Activated CD4-positive, alpha-beta T cell treated with anti-CD3 and anti-CD28 coated beads, Interleukin-2, amount 50 U/mL, for 16 hours (primary cell): Measurements from ENCODE around the gene HLA-F.

ENCODE experiments used
- DNase-seq: peaks from one replicate; pipeline ENCODE4 v3.0.0-alpha.2; 2020

HLA-F gene

DNA sequence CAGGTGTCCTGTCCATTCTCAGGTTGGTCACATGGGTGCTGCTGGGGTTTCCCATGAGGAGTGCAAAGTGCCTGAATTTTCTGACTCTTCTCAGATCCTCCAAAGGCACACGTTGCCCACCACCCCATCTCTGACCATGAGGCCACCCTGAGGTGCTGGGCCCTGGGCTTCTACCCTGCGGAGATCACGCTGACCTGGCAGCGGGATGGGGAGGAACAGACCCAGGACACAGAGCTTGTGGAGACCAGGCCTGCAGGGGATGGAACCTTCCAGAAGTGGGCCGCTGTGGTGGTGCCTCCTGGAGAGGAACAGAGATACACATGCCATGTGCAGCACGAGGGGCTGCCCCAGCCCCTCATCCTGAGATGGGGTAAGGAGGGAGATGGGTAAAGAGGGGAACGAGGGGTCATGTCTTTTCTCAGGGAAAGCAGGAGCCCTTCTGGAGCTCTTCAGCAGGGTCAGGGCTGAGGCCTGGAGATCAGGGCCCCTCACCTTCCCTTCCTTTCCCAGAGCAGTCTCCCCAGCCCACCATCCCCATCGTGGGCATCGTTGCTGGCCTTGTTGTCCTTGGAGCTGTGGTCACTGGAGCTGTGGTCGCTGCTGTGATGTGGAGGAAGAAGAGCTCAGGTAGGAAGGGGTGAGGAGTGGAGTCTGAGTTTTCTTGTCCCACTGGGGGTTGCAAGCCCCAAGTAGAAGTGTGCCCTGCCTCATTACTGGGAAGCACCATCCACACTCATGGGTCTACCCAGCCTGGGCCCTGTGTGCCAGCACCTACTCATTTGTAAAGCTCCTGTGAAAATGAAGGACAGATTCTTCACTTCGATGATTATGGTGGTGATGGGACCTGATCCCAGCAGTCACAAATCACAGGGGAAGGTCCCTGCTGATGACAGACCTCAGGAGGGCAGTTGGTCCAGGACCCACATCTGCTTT, 2.0 kb downstream of the HLA-F start:
- no peak for DNase-seq

DNA sequence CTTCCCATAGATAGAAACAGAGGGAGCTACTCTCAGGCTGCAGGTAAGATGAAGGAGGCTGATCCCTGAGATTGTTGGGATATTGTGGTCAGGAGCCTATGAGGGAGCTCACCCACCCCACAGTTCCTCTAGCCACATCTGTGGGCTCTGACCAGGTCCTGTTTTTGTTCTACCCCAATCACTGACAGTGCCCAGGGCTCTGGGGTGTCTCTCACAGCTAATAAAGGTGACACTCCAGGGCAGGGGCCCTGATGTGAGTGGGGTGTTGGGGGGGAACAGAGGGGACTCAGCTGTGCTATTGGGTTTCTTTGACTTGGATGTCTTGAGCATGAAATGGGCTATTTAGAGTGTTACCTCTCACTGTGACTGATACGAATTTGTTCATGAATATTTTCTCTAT, 2.8 kb downstream of the HLA-F start:
- DNase-seq, result no peak

DNA sequence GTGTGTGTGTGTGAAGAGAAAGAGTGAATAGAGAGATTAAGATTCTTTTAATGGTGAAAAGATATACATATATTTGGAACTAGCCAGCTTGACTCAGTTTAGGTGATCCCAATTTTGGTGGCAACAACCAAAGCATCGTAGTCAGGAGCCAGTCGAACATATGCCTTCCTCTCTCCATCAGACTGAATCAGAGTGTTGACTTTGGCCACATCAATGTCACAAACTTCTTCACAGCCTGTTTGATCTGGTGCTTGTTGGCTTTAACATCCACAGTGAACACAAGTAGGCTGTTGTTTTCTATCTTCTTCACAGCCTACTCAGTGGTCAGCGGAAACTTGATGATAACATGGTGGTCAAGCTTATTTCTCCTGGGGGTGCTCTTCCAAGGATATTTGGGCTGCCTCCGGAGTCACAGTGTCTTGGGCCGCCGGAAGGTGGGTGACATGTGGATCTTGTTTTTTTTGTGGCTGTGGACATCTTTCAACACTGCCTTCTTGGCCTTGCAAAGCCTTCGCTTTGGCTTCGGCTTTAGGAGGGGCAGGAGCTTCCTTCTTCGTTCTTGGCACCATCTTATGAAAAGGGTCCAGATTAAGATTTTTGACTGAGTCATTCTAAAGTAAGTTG, 3.4 kb downstream of the HLA-F start:
- no peak for DNase-seq

DNA sequence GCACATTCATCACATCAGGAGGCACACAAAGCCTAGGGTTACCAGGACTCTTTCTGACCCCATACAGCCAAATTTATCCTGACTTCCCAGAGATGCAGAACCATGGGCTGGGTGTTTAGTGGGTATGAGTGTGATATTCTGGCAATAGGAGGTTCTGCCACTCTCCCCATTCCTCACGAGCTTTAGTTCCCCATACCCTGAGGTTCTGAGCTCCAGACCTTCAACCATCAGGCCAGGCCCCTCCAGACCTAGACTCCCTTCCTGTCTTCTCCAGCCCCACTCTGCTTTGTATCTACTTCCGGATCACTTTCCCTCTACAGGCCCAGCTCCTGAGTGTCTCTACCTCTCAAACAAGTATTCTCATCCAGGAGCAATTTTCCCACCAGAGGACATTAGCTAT, 4.4 kb downstream of the HLA-F start:
- no peak for DNase-seq

DNA sequence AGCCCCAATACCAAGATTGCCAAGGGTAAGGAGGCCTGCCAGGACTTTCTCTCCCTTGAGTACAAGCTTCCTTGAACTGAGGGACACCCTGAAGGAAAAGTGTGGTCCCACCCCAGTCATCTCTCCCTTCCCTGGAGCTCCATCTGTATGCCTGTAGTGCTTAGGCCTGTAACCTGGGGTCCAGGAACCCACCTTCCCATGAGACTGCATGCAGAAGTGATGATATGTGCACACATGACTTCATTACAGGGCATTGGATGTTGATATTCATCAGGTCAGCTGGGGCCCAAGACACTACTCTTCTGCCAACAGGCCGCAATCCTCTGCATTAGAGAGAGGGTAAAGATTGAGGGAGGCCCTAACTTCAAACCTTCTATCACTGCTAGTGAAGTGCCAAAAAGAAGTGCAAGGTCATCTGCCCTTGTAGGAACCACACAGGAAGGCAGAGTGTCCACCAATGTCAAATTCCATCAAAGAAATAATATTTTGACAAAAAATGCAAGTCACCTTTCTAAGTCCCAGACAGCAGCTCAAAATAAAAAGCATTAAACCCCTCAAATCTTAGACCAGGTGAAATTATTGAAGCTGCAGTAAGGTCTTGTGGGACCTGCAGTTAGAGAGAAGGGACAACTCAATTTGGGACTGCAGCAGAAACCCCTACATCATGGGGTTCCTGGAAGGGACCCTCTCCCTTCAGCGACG, 5.1 kb downstream of the HLA-F start:
- no peak for DNase-seq

DNA sequence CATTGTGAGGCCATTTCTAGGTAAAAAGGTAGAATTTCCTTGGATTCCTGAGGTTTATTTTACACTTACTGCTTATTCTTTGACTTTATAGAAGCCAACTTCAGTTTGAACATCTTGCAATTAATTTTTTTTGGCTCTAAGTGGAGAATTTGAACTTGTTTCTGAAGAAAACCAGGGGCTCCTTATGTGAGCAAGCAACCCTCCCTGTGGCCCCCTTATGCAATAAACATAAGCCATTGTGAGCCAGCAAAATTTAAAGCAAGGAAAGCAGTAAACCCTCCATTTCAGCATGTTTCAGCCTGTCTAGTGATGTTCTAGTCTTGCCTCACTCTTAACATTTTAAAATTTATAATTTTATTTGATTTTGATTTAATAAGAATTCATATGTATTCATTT, 5.6 kb downstream of the HLA-F start:
- DNase-seq, result no peak

DNA sequence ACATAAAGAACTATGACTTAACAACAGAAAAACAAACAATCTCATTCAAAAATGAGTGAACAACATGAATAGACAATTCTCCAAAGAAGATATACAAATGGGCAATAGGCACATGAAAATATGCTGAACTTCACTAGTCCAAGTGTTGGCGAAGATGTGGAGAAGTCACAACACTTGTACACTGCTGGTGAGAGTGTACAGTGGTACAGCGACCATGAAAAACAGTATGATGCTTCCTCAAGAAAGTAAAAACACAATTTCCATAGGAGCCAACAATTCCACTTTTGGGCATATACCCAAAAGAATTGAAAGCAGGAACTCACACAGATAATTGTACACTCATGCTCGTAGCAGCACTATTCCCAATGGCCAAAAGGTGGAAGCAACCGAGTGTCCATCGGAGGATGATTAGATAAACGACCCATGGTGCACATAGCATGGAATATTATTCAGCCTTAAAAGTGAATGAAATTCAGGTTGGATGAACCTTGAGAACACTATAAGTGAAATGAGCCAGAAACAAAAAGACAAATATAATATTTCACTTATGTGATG, 6.6 kb downstream of the HLA-F start:
- DNase-seq, result no peak

DNA sequence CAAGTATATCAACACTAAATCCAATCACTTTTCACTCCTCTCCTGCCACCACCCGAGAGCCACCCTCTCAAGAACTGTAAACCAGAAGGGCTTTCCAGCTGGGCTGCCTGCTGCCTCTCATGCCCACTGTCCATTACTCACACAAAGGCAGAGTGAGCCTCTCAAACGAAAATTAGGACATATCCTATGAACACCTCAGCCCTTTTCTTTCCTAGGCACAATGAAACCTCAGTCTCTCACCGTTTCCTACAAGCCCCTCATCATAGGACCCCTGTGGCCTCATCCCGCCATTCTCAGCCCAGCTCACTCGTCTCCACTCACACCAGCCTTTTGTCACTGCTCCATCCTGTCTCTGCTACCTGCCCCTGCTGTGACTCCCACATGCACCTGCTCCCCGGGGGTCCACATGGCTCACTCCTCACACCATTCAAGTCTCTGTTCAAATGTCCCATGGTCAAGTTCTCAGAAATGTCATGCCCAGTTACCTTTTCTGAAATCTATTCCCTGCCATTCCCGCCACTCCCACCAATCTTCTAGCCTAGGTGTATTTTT, 7.4 kb downstream of the HLA-F start:
- no peak for DNase-seq

DNA sequence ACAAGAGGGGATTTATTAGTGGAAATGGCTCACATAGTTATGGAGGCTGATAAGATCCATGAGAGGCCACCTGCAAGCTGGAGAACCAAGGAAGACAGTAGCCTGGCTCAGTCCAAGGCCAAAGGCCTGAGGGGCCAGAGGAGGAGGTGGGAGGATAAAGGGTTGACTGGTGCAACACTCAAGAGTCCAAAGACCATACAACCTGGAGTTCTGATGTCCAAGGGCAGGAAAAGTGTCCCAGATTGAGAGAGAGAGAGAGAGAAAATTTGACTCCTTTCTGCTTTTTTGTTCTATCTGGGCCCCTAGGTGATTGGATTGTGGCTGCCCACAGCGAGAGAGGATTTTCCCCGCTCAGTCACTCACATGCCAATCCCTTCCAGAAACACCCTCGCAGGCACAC, 8.0 kb downstream of the HLA-F start:
- DNase-seq, result no peak

DNA sequence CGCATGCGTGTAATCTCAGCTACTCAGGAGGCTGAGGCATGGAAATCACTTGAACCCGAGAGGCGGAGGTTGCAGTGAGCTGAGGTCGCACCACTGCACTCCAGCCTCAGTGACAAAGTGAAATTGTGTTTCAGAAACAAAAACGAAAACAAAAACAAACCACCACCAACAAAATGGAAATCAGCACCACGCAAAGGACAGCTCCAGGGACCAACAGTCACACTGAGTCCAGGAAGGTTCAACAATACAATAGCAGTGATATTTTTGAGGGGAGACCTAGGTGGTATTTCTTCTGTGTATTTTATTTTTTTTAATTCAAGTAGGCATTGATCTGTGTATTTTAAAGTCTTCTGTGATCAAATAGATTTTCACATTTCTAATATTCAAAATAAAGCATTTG, 9.8 kb downstream of the HLA-F start:
- no peak for DNase-seq

DNA sequence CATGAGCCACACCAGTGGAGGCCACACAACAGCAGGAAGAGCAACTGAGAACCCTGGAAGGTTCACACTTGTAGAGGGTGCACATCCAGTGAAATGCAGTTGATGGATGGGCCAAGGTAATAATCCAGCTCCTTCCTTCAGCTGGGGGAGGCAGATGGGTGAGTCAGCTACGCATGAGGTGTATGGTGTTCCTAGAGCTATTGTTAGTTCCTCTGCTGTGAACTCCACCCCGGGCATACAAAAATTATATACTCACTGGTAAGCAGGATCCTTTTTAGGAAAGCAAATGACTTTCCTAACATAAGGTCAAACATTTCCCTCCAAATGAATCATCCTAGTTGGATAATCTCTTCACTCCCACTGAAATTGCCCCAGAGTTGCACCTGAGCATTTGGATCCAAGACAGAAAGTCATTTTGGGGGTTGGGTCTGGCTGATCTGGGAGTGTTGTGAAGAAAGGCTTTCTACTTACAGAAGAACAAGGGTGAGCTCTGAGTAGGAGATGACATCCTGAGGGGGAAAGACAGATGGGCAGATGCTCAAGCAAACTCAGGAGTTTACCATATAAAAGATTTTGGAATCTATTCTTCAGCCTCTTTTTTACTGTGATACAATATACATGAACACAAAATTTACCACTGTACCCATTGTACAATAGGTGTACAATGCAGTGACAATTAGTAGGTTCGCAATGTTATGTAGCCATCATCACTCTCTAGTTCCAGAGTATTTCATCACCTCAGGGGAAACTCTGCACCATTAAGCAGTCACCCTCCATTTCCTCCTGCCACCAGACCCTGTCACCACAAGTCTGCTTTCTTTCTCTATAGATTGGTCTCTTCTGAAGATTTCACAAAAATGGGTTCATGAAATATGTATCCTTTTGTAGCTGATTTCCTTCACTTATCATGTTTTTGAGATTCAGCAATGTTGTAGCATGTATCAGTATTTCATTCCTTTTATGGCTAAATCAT, 11.1 kb downstream of the HLA-F start:
- no peak for DNase-seq

DNA sequence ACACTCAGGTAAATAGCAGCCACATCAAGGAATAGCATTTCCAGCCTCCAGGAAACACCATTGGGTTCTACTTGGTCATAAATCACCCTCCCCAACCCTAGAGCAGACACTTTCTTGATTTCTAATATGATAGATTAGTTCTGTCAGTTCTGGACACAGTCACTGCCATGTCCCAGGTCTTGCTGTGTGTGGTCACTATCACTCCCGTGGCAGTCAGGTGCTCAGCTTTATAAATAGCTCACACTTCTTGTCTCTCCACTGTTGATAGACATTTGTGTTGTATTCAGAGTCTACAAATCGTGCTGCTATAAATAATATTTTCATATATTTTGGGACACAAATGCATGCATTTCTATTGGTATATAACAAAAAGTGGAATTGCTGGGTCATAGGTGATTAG, 13.3 kb downstream of the HLA-F start:
- DNase-seq, result no peak

DNA sequence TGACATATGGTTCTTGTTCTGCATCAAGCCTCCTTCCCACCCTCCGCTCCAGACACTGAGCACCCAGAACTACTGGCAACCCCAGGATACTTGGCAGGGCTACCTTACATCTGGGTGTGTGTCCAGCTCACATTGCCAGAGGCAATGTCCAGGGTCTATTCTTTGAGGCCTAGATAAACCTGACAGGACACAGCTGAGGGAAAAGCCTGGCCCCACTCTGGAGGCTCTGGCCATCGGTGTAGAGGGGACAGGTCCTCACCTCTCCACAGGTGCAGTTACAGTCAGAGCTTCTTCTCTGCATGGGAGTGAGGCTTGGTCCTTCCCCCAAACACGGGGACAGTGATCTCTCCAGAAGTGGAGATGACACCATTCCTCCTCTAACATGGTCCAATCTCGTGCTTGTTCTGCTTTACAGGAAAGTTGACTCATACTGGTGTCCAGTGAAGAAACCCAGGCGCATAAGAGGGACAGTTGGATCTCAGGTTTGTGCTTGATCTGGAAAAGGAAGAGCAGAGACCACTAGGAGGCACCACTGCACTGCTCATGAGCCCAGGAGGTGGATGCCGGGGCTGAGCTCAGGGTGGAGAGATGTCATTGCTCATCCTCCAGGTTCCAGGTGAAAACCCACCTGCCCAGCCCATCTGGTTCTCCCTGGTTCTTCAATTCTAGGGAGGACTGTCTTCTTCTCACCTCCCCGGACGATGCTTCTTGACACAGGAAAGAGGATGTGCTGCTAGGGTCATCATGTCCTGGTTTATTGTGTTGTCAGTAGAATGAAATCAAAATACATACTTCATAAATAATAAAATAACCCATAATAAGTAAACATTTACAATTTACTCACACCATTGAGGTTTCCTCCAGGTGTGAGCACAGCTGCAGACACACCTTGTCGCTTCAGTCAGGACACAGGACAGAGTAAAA, 14.7 kb downstream of the HLA-F start:
- DNase-seq, result peak; percentile 65

DNA sequence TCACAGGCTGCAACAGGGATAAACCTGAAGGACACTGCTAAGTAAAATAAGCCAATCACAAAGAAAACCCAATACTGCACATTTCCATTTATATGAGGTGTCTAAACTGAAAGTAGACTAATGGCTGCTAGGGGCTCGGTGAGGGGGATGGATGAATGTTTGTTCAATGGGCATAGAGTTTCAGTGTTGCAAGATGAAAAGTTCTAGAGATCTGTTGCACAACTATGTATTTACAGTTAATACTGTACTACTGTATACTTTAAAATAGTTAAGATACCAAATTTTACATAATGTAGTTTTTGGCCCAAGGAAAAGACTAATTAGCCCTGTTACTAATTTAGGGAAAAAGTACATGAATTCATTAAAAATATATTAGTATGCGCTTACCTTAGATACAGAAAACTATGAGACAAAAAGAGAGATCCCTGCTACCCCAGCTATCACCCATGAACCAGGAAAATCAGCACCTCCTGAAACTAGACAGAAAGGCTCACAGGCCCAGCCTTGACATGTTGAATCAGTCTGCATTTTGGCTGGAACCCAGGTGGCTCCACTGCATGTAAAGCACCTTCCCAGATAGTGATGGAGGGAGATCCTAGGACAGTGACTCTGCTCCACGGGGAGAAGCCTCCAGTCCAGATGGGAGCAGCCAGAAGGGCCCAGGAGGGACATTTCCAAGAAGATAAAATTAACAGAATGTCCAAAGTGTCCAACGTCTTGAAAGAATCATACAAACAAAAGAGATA, 16.1 kb downstream of the HLA-F start:
- no peak for DNase-seq

DNA sequence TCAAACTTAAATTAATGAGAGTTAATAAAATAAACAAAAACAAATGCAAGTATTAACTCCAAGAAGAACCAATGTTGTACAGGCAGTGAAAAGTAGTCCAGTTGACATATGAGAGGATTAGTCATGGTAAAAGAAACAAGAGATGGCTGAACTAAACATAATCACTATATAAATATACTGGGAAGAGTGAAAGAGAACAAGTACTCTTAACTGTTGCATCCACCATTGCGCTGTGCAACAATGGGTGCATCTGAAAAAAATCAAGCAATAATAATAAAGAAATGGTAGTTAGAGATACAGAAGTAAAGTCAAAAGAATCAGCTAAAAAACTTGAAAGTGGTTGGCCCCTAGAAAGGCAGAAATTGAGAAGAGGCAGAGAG, 16.6 kb downstream of the HLA-F start:
- DNase-seq, result no peak

DNA sequence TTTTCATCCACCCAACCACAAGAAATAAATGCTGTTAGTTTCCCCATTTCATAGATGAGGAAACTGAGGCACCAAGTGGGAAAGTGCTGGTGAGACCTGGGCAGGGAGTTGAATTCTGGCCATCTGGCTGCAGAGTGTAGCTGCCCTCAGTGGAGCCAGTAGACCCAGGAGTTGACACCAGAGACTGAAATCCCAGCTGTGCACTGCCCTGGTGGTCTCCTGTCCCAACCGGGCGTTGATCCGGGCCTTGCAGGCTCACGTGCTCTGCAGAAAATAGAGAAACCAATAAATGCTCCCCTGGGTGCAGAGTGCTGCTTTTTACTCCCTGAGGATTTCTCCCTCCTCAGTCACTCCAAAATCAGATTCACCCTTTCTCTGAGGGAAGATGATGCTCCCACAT, 18.4 kb downstream of the HLA-F start:
- no peak for DNase-seq

DNA sequence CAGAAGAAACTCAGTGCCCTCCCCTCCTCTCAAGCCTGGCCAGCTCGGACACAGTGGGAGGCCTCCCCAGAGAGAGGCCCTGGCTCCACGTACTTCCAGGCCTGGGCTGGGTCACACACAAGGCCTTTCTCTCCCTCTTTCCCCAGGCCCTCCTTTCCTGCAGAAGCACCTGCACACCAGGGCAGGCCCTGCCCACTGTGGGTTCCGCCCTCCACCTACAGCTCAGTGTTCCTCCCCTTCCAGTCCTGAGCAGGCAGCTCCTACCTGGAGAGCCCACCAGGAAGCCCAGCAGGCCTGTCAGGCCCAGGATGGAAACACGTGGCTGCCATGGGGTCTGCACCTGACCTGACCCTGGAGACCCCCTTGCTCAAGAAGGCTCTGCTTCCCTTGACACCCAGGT, 18.9 kb downstream of the HLA-F start:
- DNase-seq, result no peak

DNA sequence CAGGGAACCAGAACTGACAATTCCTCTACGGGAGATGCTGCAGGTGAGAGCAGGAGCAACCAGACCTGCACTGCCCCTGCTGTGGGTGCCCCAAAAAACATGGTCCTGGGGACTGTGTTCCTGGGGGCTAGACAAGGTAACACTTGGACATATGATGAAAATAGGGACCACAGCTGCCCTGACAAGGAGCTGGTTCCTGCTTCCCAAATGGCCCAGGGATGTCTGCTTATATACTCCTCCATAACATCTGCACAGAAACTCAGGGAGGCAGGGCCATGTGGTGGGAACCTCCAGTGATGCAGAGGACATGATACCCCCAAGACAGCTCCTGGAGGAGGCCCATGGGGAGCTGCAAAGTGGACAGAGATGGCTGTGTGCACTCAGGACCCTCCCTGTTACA, 19.8 kb downstream of the HLA-F start:
- no peak for DNase-seq

DNA sequence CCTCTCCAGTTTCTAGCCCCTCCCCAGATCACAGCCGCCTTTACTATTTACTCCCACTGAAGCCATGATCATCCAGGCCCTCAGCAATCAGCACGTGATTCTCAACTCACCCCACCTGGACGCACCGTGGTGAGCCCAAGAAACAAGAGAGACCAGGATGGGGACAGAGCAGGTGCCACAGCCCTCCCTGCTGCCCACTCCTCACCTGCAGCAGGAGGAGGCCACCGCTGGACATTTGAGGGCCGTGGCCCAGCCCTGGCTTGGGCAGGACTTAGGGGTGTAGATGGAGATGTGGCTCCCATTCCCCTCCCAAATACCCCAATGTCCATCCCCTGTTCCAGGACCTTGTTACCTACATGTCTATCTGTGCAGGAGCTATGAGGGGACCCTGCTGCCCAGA, 20.3 kb downstream of the HLA-F start:
- DNase-seq, result no peak

DNA sequence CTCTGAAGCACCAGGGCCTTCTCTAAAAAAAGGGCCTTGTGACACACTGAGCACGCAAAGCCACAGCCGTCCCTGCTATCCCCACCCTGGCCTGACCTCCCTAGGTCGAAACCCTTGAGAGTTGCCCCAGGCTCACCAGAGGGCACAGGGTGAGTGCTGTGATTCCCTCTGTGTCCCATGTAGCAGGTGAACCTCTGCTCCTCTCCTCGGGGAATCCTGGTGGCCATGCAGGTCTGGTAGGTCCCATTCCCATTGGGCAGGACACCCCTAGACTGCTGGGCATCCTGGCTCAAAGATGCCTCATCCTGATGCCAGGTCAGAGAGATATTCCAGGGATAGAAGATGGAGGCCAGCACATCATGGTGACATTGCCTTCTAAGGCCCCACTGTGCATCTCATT, 20.9 kb downstream of the HLA-F start:
- DNase-seq, result no peak
